Sigmoid colon (tissue), 4 donors: ENCODE data around the gene HTD2.

Experiments
- POLR2AphosphoS5 ChIP-seq, 4 donors: sonication (generic); formaldehyde crosslinking; IDR thresholded peaks; one replicate each; pipeline ENCODE4 v1.6.1; 2017; ENCODE audit warnings: antibody characterized with exemption in 4 of 4
- TF ChIP-seq, protein P1 (sequence below), 4 experiments: fragments of 450-650 bp in 3 of 4; fragments of 200-600 bp in 1 of 4; IDR thresholded peaks; one replicate each; pipeline ENCODE4 v1.5.1; 2016 to 2019; ENCODE audit warnings: antibody characterized with exemption in 4 of 4, mild to moderate bottlenecking in 3 of 4, moderate library complexity in 2 of 4

- TF ChIP-seq POLR2AphosphoS5 (IDR thresholded peaks at IDR 0.05), result no peak
- TF ChIP-seq, protein P1, sequence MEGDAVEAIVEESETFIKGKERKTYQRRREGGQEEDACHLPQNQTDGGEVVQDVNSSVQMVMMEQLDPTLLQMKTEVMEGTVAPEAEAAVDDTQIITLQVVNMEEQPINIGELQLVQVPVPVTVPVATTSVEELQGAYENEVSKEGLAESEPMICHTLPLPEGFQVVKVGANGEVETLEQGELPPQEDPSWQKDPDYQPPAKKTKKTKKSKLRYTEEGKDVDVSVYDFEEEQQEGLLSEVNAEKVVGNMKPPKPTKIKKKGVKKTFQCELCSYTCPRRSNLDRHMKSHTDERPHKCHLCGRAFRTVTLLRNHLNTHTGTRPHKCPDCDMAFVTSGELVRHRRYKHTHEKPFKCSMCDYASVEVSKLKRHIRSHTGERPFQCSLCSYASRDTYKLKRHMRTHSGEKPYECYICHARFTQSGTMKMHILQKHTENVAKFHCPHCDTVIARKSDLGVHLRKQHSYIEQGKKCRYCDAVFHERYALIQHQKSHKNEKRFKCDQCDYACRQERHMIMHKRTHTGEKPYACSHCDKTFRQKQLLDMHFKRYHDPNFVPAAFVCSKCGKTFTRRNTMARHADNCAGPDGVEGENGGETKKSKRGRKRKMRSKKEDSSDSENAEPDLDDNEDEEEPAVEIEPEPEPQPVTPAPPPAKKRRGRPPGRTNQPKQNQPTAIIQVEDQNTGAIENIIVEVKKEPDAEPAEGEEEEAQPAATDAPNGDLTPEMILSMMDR (IDR thresholded peaks at IDR 0.05), result no peak
Observed at GRCh38 chr3:58260261-58260731, 46.0 kb upstream of the HTD2 start.
